Spleen (tissue), 11 donors: ENCODE results near the gene AFAP1. TPM values are rescaled to one million over a fixed set of nuclear protein-coding genes. Genes with fewer than 3 reads are reported as not detected.

ENCODE experiments used
- DNase-seq: peaks from one replicate; pipeline ENCODE4 v3.0.0-alpha.2; 2020
- H3K27ac ChIP-seq, 8 donors: fragments of 200-600 bp; sonication (generic) in 7 of 8; 1 replicate in 4 of 8; 2 replicates in 4 of 8; pipeline versions ENCODE4 v1.5.0 to v1.8.0; 2016 to 2021; ENCODE audit warnings: inconsistent platforms in 4 of 8, mild to moderate bottlenecking in 4 of 8, moderate library complexity in 1 of 8
- H3K27me3 ChIP-seq, 7 donors: fragments of 200-600 bp; sonication (generic) in 6 of 7; replicated peaks in 1 of 7; 1 replicate in 4 of 7; 2 replicates in 3 of 7; pipeline versions ENCODE4 v1.5.0 to v1.8.0; 2016 to 2021; ENCODE audit warnings: inconsistent platforms in 3 of 7, mild to moderate bottlenecking in 1 of 7
- H3K36me3 ChIP-seq, 6 donors: fragments of 200-600 bp; sonication (generic) in 5 of 6; 1 replicate in 4 of 6; 2 replicates in 2 of 6; pipeline versions ENCODE4 v1.5.0 to v1.8.0; 2016 to 2021; ENCODE audit warnings: inconsistent platforms in 2 of 6
- H3K4me1 ChIP-seq, 6 donors: fragments of 200-600 bp; sonication (generic) in 5 of 6; 1 replicate in 3 of 6; 2 replicates in 3 of 6; pipeline versions ENCODE4 v1.5.0 to v1.8.0; 2016 to 2021; ENCODE audit warnings: inconsistent platforms in 3 of 6
- H3K4me3 ChIP-seq, 8 donors: fragments of 200-600 bp; sonication (generic) in 7 of 8; 1 replicate in 4 of 8; 2 replicates in 4 of 8; pipeline versions ENCODE4 v1.5.0 to v1.8.0; 2016 to 2021; ENCODE audit warnings: inconsistent platforms in 4 of 8, mild to moderate bottlenecking in 4 of 8, moderate library complexity in 2 of 8
- H3K9me3 ChIP-seq, 8 donors: fragments of 200-600 bp; sonication (generic) in 7 of 8; 1 replicate in 4 of 8; 2 replicates in 4 of 8; pipeline versions ENCODE4 v1.5.0 to v1.8.0; 2016 to 2021; ENCODE audit warnings: inconsistent platforms in 4 of 8
- POLR2A ChIP-seq, 3 donors: fragments of 450-650 bp; IDR thresholded peaks; one replicate each; pipeline ENCODE4 v1.5.1; 2017; ENCODE audit warnings: antibody characterized with exemption in 3 of 3, mild to moderate bottlenecking in 1 of 3
- POLR2AphosphoS5 ChIP-seq, 3 donors: sonication (generic); formaldehyde crosslinking; IDR thresholded peaks; one replicate each; pipeline ENCODE4 v1.5.1; 2017; ENCODE audit warnings: antibody characterized with exemption in 3 of 3
- WGBS, 5 donors: extraction: QIAGEN DNeasy Blood & Tissue Kit in 3 of 5; methylation state at CpG; one replicate each; pipeline versions ENCODE4 v1.1.5 to v1.1.7; 2013 to 2018; 5-methylcytosine and 5-hydroxymethylcytosine counted together
- intact Hi-C: fragments of 100-400 bp; cut with DNase I; formaldehyde crosslinking; loops from one replicate; pipeline ENCODE4 v1.15.0; 2023; ENCODE audit warnings: low total_unique reads
- polyA plus RNA-seq, 3 donors: library from polyadenylated mRNA; stranded (reverse); fragments of 200-250 nt; gene quantifications; one replicate each; pipeline ENCODE4 v1.2.1, GENCODE V29; 2013
- total RNA-seq, 7 donors: library from RNA; depleted of rRNA in 3 of 7; stranded (reverse); fragments of >200 nt in 3 of 7; fragmentation: NEBNext Ultra II Directional in 4 of 7; extraction: Animal tissue kit (Norgen Biotek cat#: 25700) in 4 of 7; gene quantifications; one replicate each; pipeline versions ENCODE4 v1.1.0 to v1.2.1, GENCODE V29; 2016 to 2021
- TF ChIP-seq, protein P1 (sequence below), 11 experiments: fragments of 200-600 bp in 7 of 11; fragments of 450-650 bp in 4 of 11; sonication (generic) in 4 of 11; IDR thresholded peaks in 8 of 11; conservative IDR thresholded peaks in 3 of 11; 1 replicate in 7 of 11; 2 replicates in 4 of 11; pipeline versions ENCODE4 v1.4.0 to v1.8.0; 2016 to 2021; ENCODE audit warnings: antibody characterized with exemption in 11 of 11, inconsistent platforms in 4 of 11, mild to moderate bottlenecking in 1 of 11
- donor health status: healthy with polysubstance abuse.
- donor health status: DM: no; HTN: no; CAD: no; lungs with moderate emphysema.
- donor health status: DM: no; HTN: no; CAD: no.
- donor health status: Bipolar disorder and iron deficiency.
- donor health status: healthy.
- donor health status: DM: no; HTN: no; CAD: no.
- donor health status: DM: yes; HTN: yes; CAD: no.

The AFAP1 gene
- total and polyA plus RNA-seq, 10 donors: 1.6 to 29.2 (median 12.1) TPM

DNA sequence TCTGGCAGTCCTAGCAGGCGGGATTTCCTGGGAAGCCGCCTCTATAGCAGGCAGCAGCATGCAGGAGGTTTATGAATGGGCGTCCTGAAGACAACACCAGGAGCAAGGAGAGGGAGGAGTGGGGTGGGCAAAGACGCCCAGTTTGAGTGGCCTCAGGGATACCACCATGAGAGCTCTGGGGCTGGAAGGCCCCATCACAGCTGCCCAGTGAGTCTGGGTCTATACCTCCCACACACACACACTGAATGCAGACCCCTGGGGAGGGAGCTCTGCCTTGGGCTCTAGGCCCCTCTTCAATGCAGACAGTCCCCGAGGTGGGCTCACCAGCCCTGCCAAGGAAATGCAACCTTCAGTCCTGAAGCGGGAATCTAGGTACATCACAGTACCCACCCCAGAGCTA is 98.6 kb downstream of the AFAP1 start:
- intact Hi-C loops: no loop called here
- peaks cover 0 to 33% (median 4%) of the 10 kb centered on the region in 6 donors for H3K36me3 ChIP-seq
- no peak overlapping the region for H3K27ac ChIP-seq
- H3K4me3 ChIP-seq: no peak overlapping the region
- no peaks in the 10 kb centered on the region for H3K27me3 ChIP-seq
- 79 to 91% (median 86%) methylated on average over 6 of the region's 6 CpGs for WGBS, 5 donors
- TF ChIP-seq POLR2AphosphoS5 (IDR thresholded peaks at IDR 0.05): no peak
- no peak for TF ChIP-seq POLR2A (IDR thresholded peaks at IDR 0.05)
- TF ChIP-seq, protein P1, sequence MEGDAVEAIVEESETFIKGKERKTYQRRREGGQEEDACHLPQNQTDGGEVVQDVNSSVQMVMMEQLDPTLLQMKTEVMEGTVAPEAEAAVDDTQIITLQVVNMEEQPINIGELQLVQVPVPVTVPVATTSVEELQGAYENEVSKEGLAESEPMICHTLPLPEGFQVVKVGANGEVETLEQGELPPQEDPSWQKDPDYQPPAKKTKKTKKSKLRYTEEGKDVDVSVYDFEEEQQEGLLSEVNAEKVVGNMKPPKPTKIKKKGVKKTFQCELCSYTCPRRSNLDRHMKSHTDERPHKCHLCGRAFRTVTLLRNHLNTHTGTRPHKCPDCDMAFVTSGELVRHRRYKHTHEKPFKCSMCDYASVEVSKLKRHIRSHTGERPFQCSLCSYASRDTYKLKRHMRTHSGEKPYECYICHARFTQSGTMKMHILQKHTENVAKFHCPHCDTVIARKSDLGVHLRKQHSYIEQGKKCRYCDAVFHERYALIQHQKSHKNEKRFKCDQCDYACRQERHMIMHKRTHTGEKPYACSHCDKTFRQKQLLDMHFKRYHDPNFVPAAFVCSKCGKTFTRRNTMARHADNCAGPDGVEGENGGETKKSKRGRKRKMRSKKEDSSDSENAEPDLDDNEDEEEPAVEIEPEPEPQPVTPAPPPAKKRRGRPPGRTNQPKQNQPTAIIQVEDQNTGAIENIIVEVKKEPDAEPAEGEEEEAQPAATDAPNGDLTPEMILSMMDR (IDR thresholded peaks at IDR 0.05 in 8 of 11, conservative IDR thresholded peaks at IDR 0.05 in 3 of 11): no peak
- no peak for DNase-seq
- no peaks in the 10 kb centered on the region for H3K9me3 ChIP-seq
- H3K4me1 ChIP-seq: peaks cover 0 to 19% (median 4%) of the 10 kb centered on the region in 6 donors

DNA sequence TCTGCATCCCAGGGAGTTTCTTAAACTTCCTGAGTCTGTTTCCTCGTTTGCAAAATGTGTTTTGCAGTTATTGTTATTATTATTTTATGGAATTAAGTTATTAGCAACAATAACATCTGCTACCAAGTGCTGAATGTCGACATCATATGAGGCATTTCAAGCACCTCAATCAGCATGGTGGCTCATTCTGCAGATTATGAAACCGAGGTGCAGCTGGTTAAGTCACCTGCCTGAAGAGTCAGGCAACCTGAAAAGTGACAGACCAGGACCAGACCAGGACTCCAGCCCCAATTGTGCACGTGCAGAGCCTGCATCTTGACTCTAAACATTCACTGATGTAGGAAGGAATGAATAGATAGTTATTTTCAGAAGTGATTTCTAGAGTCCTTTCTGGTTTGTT is 99.8 kb downstream of the AFAP1 start:
- TF ChIP-seq, protein P1 (IDR thresholded peaks at IDR 0.05 in 8 of 11, conservative IDR thresholded peaks at IDR 0.05 in 3 of 11): no peak
- TF ChIP-seq POLR2A (IDR thresholded peaks at IDR 0.05) (no peak), POLR2AphosphoS5 (IDR thresholded peaks at IDR 0.05) (no peak)
- WGBS, 5 donors: 47 to 72% (median 64%) methylated on average over 4 of the region's 4 CpGs
- H3K27me3 ChIP-seq: no peaks in the 10 kb centered on the region
- DNase-seq: no peak
- H3K4me1 ChIP-seq: peaks cover 0 to 19% (median 4%) of the 10 kb centered on the region in 6 donors
- no peaks in the 10 kb centered on the region for H3K9me3 ChIP-seq
- intact Hi-C loops: no loop called here
- no peak overlapping the region for H3K27ac ChIP-seq
- no peak overlapping the region for H3K4me3 ChIP-seq
- H3K36me3 ChIP-seq: peaks cover 0 to 33% (median 4%) of the 10 kb centered on the region in 6 donors

DNA sequence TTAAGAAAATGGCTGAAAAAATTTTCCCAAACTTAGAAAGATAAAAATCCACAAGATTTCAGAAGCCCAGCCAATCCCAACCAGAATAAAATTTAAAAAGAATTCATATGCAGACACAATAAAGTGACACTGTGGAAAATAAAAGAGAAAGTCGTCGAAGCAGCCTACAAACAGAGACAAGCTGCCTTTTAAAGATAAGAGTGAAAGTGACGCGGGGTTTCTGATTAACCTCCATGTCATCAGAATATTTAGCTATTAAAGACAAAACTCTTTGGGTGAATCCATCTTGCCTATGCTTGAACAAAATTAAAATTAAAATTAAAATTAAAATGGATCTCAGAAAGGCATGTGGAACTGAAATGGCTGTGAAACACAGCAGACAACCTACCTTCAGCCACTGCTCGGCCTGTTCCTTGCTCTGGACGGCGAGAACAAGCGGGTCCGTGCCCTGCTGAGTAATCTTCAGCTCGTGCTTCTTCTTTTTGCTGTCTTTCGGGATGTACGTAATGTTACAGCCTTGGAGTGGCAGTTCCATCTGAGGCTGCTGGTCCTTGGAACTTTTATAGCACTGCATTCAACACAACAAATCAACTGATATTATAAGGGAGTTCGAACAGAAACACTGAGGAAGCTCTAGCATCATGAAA is 101.4 kb downstream of the AFAP1 start:
- TF ChIP-seq POLR2AphosphoS5 (IDR thresholded peaks at IDR 0.05) (no peak), POLR2A (IDR thresholded peaks at IDR 0.05) (no peak)
- TF ChIP-seq, protein P1 (IDR thresholded peaks at IDR 0.05 in 8 of 11, conservative IDR thresholded peaks at IDR 0.05 in 3 of 11): no peak
- Histone ChIP-seq H3K9me3 (no peaks in the 10 kb centered on the region), H3K4me3 (no peak overlapping the region), H3K27me3 (no peaks in the 10 kb centered on the region), H3K36me3 (peaks cover 0 to 33% (median 4%) of the 10 kb centered on the region in 6 donors), H3K27ac (no peak overlapping the region), H3K4me1 (peaks cover 0 to 5% (median 0%) of the 10 kb centered on the region in 6 donors)
- intact Hi-C loops: no loop called here
- 80 to 90% (median 85%) methylated on average over 13 of the region's 13 CpGs for WGBS, 5 donors
- DNase-seq: no peak

DNA sequence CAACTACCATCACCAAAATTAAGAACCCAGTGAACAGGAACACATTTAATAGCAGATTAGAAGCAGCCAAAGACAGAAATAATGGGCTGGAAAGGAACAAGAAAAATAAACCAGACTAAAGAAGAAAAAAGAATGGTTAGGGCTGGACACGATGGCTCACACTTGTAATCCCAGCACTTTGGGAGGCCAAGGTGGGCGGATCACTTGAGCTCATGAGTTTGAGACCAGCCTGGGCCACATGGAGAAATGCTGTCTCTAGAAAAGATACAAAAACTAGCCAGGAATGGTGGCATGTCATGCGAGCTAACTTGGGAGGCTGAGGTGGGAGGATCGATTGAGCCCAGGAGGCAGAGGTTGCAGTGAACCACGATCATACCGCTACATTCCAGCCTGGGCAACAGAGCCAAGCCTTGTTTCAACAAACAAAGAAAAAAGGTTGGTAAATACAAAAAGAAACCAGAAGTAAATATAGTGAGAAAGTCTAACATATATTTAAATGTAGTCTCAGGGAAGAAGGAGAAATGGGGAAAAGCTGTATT is 102.0 kb downstream of the AFAP1 start:
- intact Hi-C loops: no loop called here

More for the DNA sequence above, 102.0 kb downstream of the AFAP1 start:
- Histone ChIP-seq H3K36me3 (peaks cover 0 to 28% (median under 1%) of the 10 kb centered on the region in 6 donors), H3K4me3 (no peak overlapping the region), H3K27ac (no peak overlapping the region), H3K9me3 (no peaks in the 10 kb centered on the region), H3K27me3 (no peaks in the 10 kb centered on the region), H3K4me1 (peaks cover 0 to 4% (median 0%) of the 10 kb centered on the region in 6 donors)
- no peak for DNase-seq
- TF ChIP-seq POLR2AphosphoS5 (IDR thresholded peaks at IDR 0.05): no peak
- TF ChIP-seq POLR2A (IDR thresholded peaks at IDR 0.05): no peak
- TF ChIP-seq, protein P1 (IDR thresholded peaks at IDR 0.05 in 8 of 11, conservative IDR thresholded peaks at IDR 0.05 in 3 of 11): no peak
- 93 to 96% (median 94%) methylated on average over 6 of the region's 6 CpGs for WGBS, 5 donors
